ENCODE data around the gene EPHB2. TPM values are rescaled to one million over a fixed set of nuclear protein-coding genes. Genes with fewer than 3 reads are reported as not detected.

EPHB2 gene
- total RNA-seq, 1 donor from 2014 or later: not detected

GRCh38 chr1:22888320-22889075 is 177.9 kb downstream of the EPHB2 start:
- Mint-ChIP-seq H3K4me3 (no peak overlapping the region), H3K36me3 (ENCODE audit: low read depth) (no peaks in the 10 kb centered on the region), H3K9me3 (no peaks in the 10 kb centered on the region), H3K27ac (no peak overlapping the region), H3K27me3 (peaks cover 3% of the 10 kb centered on the region), H3K4me1 (peaks cover 8% of the 10 kb centered on the region)
- intact Hi-C loops (cut with micrococcal nuclease): loop anchor here (2.0 kb wide), 1 partner anchor 184 kb away; no protein-coding TSS in a partner anchor
- no peak for DNase-seq

- peaks cover 8% of the 10 kb centered on the region for H3K4me1 Mint-ChIP-seq
- H3K4me3 Mint-ChIP-seq: no peak overlapping the region
- peaks cover 3% of the 10 kb centered on the region for H3K27me3 Mint-ChIP-seq
- no peak overlapping the region for H3K27ac Mint-ChIP-seq
- H3K36me3 Mint-ChIP-seq (ENCODE audit: low read depth): no peaks in the 10 kb centered on the region
- peak; percentile 58 for DNase-seq
- intact Hi-C loops (cut with micrococcal nuclease): loop anchor here (2.0 kb wide), 1 partner anchor 185 kb away; no protein-coding TSS in a partner anchor
- no peaks in the 10 kb centered on the region for H3K9me3 Mint-ChIP-seq
Measured at GRCh38 chr1:22889213-22889827, 178.7 kb downstream of the EPHB2 start.

- no peaks in the 10 kb centered on the region for H3K36me3 Mint-ChIP-seq (ENCODE audit: low read depth)
- H3K27ac Mint-ChIP-seq: no peak overlapping the region
- no peaks in the 10 kb centered on the region for H3K4me1 Mint-ChIP-seq
- no peak for DNase-seq
- H3K27me3 Mint-ChIP-seq: peaks cover 5% of the 10 kb centered on the region
- intact Hi-C loops (cut with micrococcal nuclease): no loop called here
- H3K4me3 Mint-ChIP-seq: no peak overlapping the region
- no peaks in the 10 kb centered on the region for H3K9me3 Mint-ChIP-seq
Measured at GRCh38 chr1:22892789-22893188, 182.2 kb downstream of the EPHB2 start.

- intact Hi-C loops (cut with micrococcal nuclease): no loop called here
- no peak for DNase-seq
- H3K36me3 Mint-ChIP-seq (ENCODE audit: low read depth): no peaks in the 10 kb centered on the region
- H3K27me3 Mint-ChIP-seq: peaks cover 7% of the 10 kb centered on the region
- no peaks in the 10 kb centered on the region for H3K9me3 Mint-ChIP-seq
- H3K4me1 Mint-ChIP-seq: no peaks in the 10 kb centered on the region
- no peak overlapping the region for H3K4me3 Mint-ChIP-seq
- H3K27ac Mint-ChIP-seq: no peak overlapping the region
Measured at GRCh38 chr1:22893292-22893691, 182.7 kb downstream of the EPHB2 start.

- Mint-ChIP-seq H3K27me3 (peaks cover 9% of the 10 kb centered on the region), H3K4me3 (no peak overlapping the region), H3K27ac (no peak overlapping the region), H3K36me3 (ENCODE audit: low read depth) (no peaks in the 10 kb centered on the region), H3K4me1 (no peaks in the 10 kb centered on the region), H3K9me3 (no peaks in the 10 kb centered on the region)
- DNase-seq: no peak
- intact Hi-C loops (cut with micrococcal nuclease): no loop called here
Measured at GRCh38 chr1:22895357-22895756, 184.7 kb downstream of the EPHB2 start.

- H3K4me3 Mint-ChIP-seq: no peak overlapping the region
- no peaks in the 10 kb centered on the region for H3K9me3 Mint-ChIP-seq
- H3K4me1 Mint-ChIP-seq: no peaks in the 10 kb centered on the region
- no peaks in the 10 kb centered on the region for H3K36me3 Mint-ChIP-seq (ENCODE audit: low read depth)
- intact Hi-C loops (cut with micrococcal nuclease): no loop called here
- H3K27me3 Mint-ChIP-seq: peaks cover 11% of the 10 kb centered on the region
- H3K27ac Mint-ChIP-seq: no peak overlapping the region
- DNase-seq: no peak
Measured at GRCh38 chr1:22896184-22896583, 185.5 kb downstream of the EPHB2 start.

- intact Hi-C loops (cut with micrococcal nuclease): no loop called here
- peaks cover 17% of the 10 kb centered on the region for H3K27me3 Mint-ChIP-seq
- H3K36me3 Mint-ChIP-seq (ENCODE audit: low read depth): no peaks in the 10 kb centered on the region
- H3K4me3 Mint-ChIP-seq: no peak overlapping the region
- DNase-seq: no peak
- no peak overlapping the region for H3K27ac Mint-ChIP-seq
- H3K4me1 Mint-ChIP-seq: no peaks in the 10 kb centered on the region
- H3K9me3 Mint-ChIP-seq: no peaks in the 10 kb centered on the region
Measured at GRCh38 chr1:22900451-22900850, 189.8 kb downstream of the EPHB2 start.

GRCh38 chr1:22903113-22903512 is 192.5 kb downstream of the EPHB2 start:
- Mint-ChIP-seq H3K4me3 (no peak overlapping the region), H3K27me3 (peaks cover 14% of the 10 kb centered on the region), H3K27ac (no peak overlapping the region), H3K9me3 (no peaks in the 10 kb centered on the region), H3K36me3 (ENCODE audit: low read depth) (no peaks in the 10 kb centered on the region), H3K4me1 (no peaks in the 10 kb centered on the region)
- intact Hi-C loops (cut with micrococcal nuclease): no loop called here
- DNase-seq: no peak

GRCh38 chr1:22906968-22907367 is 196.3 kb downstream of the EPHB2 start:
- DNase-seq: no peak
- no peaks in the 10 kb centered on the region for H3K9me3 Mint-ChIP-seq
- H3K4me3 Mint-ChIP-seq: no peak overlapping the region
- peaks cover 5% of the 10 kb centered on the region for H3K27me3 Mint-ChIP-seq
- intact Hi-C loops (cut with micrococcal nuclease): no loop called here
- H3K27ac Mint-ChIP-seq: no peak overlapping the region
- H3K36me3 Mint-ChIP-seq (ENCODE audit: low read depth): no peaks in the 10 kb centered on the region
- no peaks in the 10 kb centered on the region for H3K4me1 Mint-ChIP-seq

- intact Hi-C loops (cut with micrococcal nuclease): no loop called here
- no peak for DNase-seq
- no peak overlapping the region for H3K4me3 Mint-ChIP-seq
- H3K9me3 Mint-ChIP-seq: no peaks in the 10 kb centered on the region
- H3K36me3 Mint-ChIP-seq (ENCODE audit: low read depth): no peaks in the 10 kb centered on the region
- H3K27me3 Mint-ChIP-seq: peaks cover 3% of the 10 kb centered on the region
- H3K4me1 Mint-ChIP-seq: no peaks in the 10 kb centered on the region
- no peak overlapping the region for H3K27ac Mint-ChIP-seq
Measured at GRCh38 chr1:22907528-22907927, 196.9 kb downstream of the EPHB2 start.

- H3K27ac Mint-ChIP-seq: no peak overlapping the region
- intact Hi-C loops (cut with micrococcal nuclease): no loop called here
Measured at GRCh38 chr1:22908880-22909426, 198.3 kb downstream of the EPHB2 start.

GRCh38 chr1:22910286-22910685 is 199.6 kb downstream of the EPHB2 start:
- DNase-seq: no peak
- Mint-ChIP-seq H3K9me3 (no peaks in the 10 kb centered on the region), H3K4me3 (no peak overlapping the region), H3K4me1 (no peaks in the 10 kb centered on the region), H3K27ac (no peak overlapping the region), H3K36me3 (ENCODE audit: low read depth) (no peaks in the 10 kb centered on the region), H3K27me3 (no peaks in the 10 kb centered on the region)
- intact Hi-C loops (cut with micrococcal nuclease): no loop called here

More at GRCh38 chr1:22908880-22909426, 198.3 kb downstream of the EPHB2 start:
- no peak for DNase-seq
- no peaks in the 10 kb centered on the region for H3K36me3 Mint-ChIP-seq (ENCODE audit: low read depth)
- H3K9me3 Mint-ChIP-seq: no peaks in the 10 kb centered on the region
- H3K4me3 Mint-ChIP-seq: no peak overlapping the region
- no peaks in the 10 kb centered on the region for H3K27me3 Mint-ChIP-seq
- no peaks in the 10 kb centered on the region for H3K4me1 Mint-ChIP-seq

GRCh38 chr1:22910986-22911651 is 200.5 kb downstream of the EPHB2 start:
- intact Hi-C loops (cut with micrococcal nuclease): no loop called here
- Mint-ChIP-seq H3K27ac (no peak overlapping the region), H3K4me1 (no peaks in the 10 kb centered on the region), H3K36me3 (ENCODE audit: low read depth) (no peaks in the 10 kb centered on the region), H3K4me3 (no peak overlapping the region), H3K27me3 (no peaks in the 10 kb centered on the region), H3K9me3 (no peaks in the 10 kb centered on the region)
- DNase-seq: no peak

- H3K27ac Mint-ChIP-seq: no peak overlapping the region
- no peaks in the 10 kb centered on the region for H3K9me3 Mint-ChIP-seq
- no peak for DNase-seq
- H3K36me3 Mint-ChIP-seq (ENCODE audit: low read depth): no peaks in the 10 kb centered on the region
- no peaks in the 10 kb centered on the region for H3K27me3 Mint-ChIP-seq
- no peaks in the 10 kb centered on the region for H3K4me1 Mint-ChIP-seq
- intact Hi-C loops (cut with micrococcal nuclease): no loop called here
- no peak overlapping the region for H3K4me3 Mint-ChIP-seq
Measured at GRCh38 chr1:22912311-22912710, 201.7 kb downstream of the EPHB2 start.
